WTC11 (cell line): Measurements from ENCODE around the gene MEP1A. TPM values are rescaled to one million over a fixed set of nuclear protein-coding genes. Genes with fewer than 3 reads are reported as not detected.

Source experiments
- ATAC-seq: fragments of 200-7000 bp; cut with Tn5 transposase; 2 replicates; pipeline ENCODE4 v1.10.0; 2021; ENCODE audit warnings: mild to moderate bottlenecking, moderate library complexity
- CTCF ChIA-PET: fragments of 300-600 bp; sonication (Branson Sonifier 250); formaldehyde crosslinking; loops from one replicate; lab custom pipeline; 2021; ENCODE audit warnings: antibody characterized with exemption; lab: Charles Lee
- POLR2A ChIA-PET: fragments of 350-600 bp; sonication (Branson Sonifier 250); formaldehyde crosslinking; loops from one replicate; lab custom pipeline; 2021; ENCODE audit warnings: antibody characterized with exemption; lab: Charles Lee
- DNase-seq: peaks from one replicate; pipeline ENCODE4 v3.0.0; 2021; ENCODE audit warnings: low spot score
- H3K27ac Mint-ChIP-seq: 2 replicates; pipeline ENCODE4 v1.8.0; 2021; ENCODE audit warnings: mixed read lengths
- H3K27me3 Mint-ChIP-seq: 2 replicates; pipeline ENCODE4 v1.8.0; 2021; ENCODE audit warnings: low read depth, mild to moderate bottlenecking, moderate library complexity, mixed read lengths
- H3K36me3 Mint-ChIP-seq: 2 replicates; pipeline ENCODE4 v1.8.0; 2021; ENCODE audit warnings: mixed read lengths
- H3K4me1 Mint-ChIP-seq: 2 replicates; pipeline ENCODE4 v1.8.0; 2022; ENCODE audit warnings: mixed read lengths
- H3K4me3 Mint-ChIP-seq: 2 replicates; pipeline ENCODE4 v1.8.0; 2021; ENCODE audit warnings: mild to moderate bottlenecking, moderate library complexity, mixed read lengths
- H3K9me3 Mint-ChIP-seq: 2 replicates; pipeline ENCODE4 v1.8.0; 2021; ENCODE audit warnings: mixed read lengths
- CBFB ChIP-seq: sonication (generic); formaldehyde crosslinking; IDR thresholded peaks from 2 replicates; pipeline ENCODE4 v1.8.1; 2022; ENCODE audit warnings: mild to moderate bottlenecking, low read depth, missing genetic modification reagents
- FOXJ3 ChIP-seq: sonication (generic); formaldehyde crosslinking; IDR thresholded peaks from 2 replicates; pipeline ENCODE4 v1.9.0; 2021; ENCODE audit warnings: missing genetic modification reagents, mild to moderate bottlenecking, borderline replicate concordance
- FOXK1 ChIP-seq: sonication (generic); formaldehyde crosslinking; IDR thresholded peaks from 2 replicates; pipeline ENCODE4 v1.8.0; 2022; ENCODE audit warnings: mild to moderate bottlenecking, moderate library complexity, missing genetic modification reagents
- FOXP1 ChIP-seq: sonication (generic); formaldehyde crosslinking; IDR thresholded peaks from 2 replicates; pipeline ENCODE4 v1.8.0; 2022; ENCODE audit warnings: missing genetic modification reagents, mild to moderate bottlenecking, moderate library complexity, borderline replicate concordance
- HMGA2 ChIP-seq: fragments of 250-450 bp; sonication (Bioruptor Pico); IDR thresholded peaks from 2 replicates; pipeline ENCODE4 v1.4.0; 2021; ENCODE audit warnings: mild to moderate bottlenecking, moderate library complexity
- JUN ChIP-seq: sonication (generic); formaldehyde crosslinking; IDR thresholded peaks from 2 replicates; pipeline ENCODE4 v1.8.0; 2023; ENCODE audit warnings: mild to moderate bottlenecking, missing genetic modification reagents
- NFATC4 ChIP-seq: fragments of 250-450 bp; sonication (Bioruptor Pico); IDR thresholded peaks from 2 replicates; pipeline ENCODE4 v1.9.0; 2021; ENCODE audit warnings: mild to moderate bottlenecking
- TP53 ChIP-seq: sonication (generic); formaldehyde crosslinking; IDR thresholded peaks from 2 replicates; pipeline ENCODE4 v1.8.1; 2023; ENCODE audit warnings: mild to moderate bottlenecking, missing genetic modification reagents
- ZMAT4 ChIP-seq: fragments of 250-450 bp; sonication (Bioruptor Pico); IDR thresholded peaks from 2 replicates; pipeline ENCODE4 v1.9.0; 2021; ENCODE audit warnings: mild to moderate bottlenecking
- ZNF219 ChIP-seq: sonication (generic); formaldehyde crosslinking; IDR thresholded peaks from 2 replicates; pipeline ENCODE4 v1.8.0; 2023; ENCODE audit warnings: missing genetic modification reagents, mild to moderate bottlenecking, borderline replicate concordance
- ZNF232 ChIP-seq: sonication (generic); formaldehyde crosslinking; IDR thresholded peaks from 2 replicates; pipeline ENCODE4 v1.8.0; 2022; ENCODE audit warnings: mild to moderate bottlenecking, missing genetic modification reagents
- ZNF263 ChIP-seq: sonication (generic); formaldehyde crosslinking; IDR thresholded peaks from 2 replicates; pipeline ENCODE4 v1.8.1; 2022; ENCODE audit warnings: low read depth, mild to moderate bottlenecking, moderate library complexity, missing genetic modification reagents
- ZNF423 ChIP-seq: fragments of 250-450 bp; sonication (Bioruptor Pico); IDR thresholded peaks from 2 replicates; pipeline ENCODE4 v2.1.2; 2022; ENCODE audit warnings: mild to moderate bottlenecking, moderate library complexity
- total RNA-seq: library from RNA; stranded (reverse); gene quantifications from 3 replicates; pipeline ENCODE4 v1.2.3, GENCODE V29; 2021
- TF ChIP-seq, protein P1 (sequence below): sonication (generic); formaldehyde crosslinking; IDR thresholded peaks from 2 replicates; pipeline ENCODE4 v1.8.0; 2023; ENCODE audit warnings: missing genetic modification reagents, mild to moderate bottlenecking, borderline replicate concordance
- TF ChIP-seq, protein P2 (sequence below): fragments of 200-600 bp; IDR thresholded peaks from 2 replicates; pipeline ENCODE4 v1.8.0; 2022; ENCODE audit warnings: antibody characterized with exemption
- TF ChIP-seq, protein P3 (sequence below): fragments of 250-450 bp; sonication (Bioruptor Pico); IDR thresholded peaks from 2 replicates; pipeline ENCODE4 v1.8.0; 2021; ENCODE audit warnings: mild to moderate bottlenecking
- TF ChIP-seq, protein P4 (sequence below): sonication (generic); formaldehyde crosslinking; IDR thresholded peaks from 2 replicates; pipeline ENCODE4 v1.8.1; 2023; ENCODE audit warnings: mild to moderate bottlenecking, missing genetic modification reagents

MEP1A gene
- total RNA-seq, 1 experiment from 2014 or later = 0.09 TPM

DNA sequence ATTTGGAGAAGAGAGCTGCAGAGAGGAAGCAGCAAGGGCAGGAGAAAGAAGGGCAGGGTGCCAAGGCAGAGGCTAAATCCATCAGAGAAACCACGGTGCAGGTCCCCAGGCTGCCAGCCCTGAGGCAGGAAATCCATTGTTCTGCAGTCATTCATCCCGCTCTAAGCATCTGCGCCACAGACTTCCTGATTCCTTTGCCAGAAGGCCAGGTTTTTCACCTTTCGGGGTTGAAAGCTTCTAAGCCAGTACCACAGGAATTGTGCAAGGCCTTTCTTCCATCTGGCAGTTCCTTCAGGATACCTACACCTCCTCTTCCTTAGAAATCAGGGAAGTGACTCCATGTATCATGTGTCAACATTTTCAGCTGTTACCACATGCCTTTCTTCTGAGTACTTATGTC lies 82.9 kb downstream of the MEP1A start:
- no peak overlapping the region for H3K4me3 Mint-ChIP-seq
- TF ChIP-seq, protein P1, sequence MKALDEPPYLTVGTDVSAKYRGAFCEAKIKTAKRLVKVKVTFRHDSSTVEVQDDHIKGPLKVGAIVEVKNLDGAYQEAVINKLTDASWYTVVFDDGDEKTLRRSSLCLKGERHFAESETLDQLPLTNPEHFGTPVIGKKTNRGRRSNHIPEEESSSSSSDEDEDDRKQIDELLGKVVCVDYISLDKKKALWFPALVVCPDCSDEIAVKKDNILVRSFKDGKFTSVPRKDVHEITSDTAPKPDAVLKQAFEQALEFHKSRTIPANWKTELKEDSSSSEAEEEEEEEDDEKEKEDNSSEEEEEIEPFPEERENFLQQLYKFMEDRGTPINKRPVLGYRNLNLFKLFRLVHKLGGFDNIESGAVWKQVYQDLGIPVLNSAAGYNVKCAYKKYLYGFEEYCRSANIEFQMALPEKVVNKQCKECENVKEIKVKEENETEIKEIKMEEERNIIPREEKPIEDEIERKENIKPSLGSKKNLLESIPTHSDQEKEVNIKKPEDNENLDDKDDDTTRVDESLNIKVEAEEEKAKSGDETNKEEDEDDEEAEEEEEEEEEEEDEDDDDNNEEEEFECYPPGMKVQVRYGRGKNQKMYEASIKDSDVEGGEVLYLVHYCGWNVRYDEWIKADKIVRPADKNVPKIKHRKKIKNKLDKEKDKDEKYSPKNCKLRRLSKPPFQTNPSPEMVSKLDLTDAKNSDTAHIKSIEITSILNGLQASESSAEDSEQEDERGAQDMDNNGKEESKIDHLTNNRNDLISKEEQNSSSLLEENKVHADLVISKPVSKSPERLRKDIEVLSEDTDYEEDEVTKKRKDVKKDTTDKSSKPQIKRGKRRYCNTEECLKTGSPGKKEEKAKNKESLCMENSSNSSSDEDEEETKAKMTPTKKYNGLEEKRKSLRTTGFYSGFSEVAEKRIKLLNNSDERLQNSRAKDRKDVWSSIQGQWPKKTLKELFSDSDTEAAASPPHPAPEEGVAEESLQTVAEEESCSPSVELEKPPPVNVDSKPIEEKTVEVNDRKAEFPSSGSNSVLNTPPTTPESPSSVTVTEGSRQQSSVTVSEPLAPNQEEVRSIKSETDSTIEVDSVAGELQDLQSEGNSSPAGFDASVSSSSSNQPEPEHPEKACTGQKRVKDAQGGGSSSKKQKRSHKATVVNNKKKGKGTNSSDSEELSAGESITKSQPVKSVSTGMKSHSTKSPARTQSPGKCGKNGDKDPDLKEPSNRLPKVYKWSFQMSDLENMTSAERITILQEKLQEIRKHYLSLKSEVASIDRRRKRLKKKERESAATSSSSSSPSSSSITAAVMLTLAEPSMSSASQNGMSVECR = no peak
- no peak for TF ChIP-seq NFATC4 (CRISPR knock-in tag)
- TF ChIP-seq FOXK1 = no peak
- TF ChIP-seq ZNF423 (CRISPR knock-in tag) = no peak
- no peak for TF ChIP-seq JUN
- TF ChIP-seq FOXJ3 (CRISPR knock-in tag) = no peak
- no peak for TF ChIP-seq ZNF219 (CRISPR knock-in tag)
- no peak for TF ChIP-seq FOXP1 (CRISPR knock-in tag)
- no peak for TF ChIP-seq ZNF263
- no peak for TF ChIP-seq TP53 (CRISPR knock-in tag)
- TF ChIP-seq, protein P2, sequence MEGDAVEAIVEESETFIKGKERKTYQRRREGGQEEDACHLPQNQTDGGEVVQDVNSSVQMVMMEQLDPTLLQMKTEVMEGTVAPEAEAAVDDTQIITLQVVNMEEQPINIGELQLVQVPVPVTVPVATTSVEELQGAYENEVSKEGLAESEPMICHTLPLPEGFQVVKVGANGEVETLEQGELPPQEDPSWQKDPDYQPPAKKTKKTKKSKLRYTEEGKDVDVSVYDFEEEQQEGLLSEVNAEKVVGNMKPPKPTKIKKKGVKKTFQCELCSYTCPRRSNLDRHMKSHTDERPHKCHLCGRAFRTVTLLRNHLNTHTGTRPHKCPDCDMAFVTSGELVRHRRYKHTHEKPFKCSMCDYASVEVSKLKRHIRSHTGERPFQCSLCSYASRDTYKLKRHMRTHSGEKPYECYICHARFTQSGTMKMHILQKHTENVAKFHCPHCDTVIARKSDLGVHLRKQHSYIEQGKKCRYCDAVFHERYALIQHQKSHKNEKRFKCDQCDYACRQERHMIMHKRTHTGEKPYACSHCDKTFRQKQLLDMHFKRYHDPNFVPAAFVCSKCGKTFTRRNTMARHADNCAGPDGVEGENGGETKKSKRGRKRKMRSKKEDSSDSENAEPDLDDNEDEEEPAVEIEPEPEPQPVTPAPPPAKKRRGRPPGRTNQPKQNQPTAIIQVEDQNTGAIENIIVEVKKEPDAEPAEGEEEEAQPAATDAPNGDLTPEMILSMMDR = no peak
- no peak for TF ChIP-seq CBFB
- no peak for TF ChIP-seq HMGA2
- TF ChIP-seq, protein P3, sequence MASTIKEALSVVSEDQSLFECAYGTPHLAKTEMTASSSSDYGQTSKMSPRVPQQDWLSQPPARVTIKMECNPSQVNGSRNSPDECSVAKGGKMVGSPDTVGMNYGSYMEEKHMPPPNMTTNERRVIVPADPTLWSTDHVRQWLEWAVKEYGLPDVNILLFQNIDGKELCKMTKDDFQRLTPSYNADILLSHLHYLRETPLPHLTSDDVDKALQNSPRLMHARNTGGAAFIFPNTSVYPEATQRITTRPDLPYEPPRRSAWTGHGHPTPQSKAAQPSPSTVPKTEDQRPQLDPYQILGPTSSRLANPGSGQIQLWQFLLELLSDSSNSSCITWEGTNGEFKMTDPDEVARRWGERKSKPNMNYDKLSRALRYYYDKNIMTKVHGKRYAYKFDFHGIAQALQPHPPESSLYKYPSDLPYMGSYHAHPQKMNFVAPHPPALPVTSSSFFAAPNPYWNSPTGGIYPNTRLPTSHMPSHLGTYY (CRISPR knock-in tag) = no peak
- TF ChIP-seq, protein P4, sequence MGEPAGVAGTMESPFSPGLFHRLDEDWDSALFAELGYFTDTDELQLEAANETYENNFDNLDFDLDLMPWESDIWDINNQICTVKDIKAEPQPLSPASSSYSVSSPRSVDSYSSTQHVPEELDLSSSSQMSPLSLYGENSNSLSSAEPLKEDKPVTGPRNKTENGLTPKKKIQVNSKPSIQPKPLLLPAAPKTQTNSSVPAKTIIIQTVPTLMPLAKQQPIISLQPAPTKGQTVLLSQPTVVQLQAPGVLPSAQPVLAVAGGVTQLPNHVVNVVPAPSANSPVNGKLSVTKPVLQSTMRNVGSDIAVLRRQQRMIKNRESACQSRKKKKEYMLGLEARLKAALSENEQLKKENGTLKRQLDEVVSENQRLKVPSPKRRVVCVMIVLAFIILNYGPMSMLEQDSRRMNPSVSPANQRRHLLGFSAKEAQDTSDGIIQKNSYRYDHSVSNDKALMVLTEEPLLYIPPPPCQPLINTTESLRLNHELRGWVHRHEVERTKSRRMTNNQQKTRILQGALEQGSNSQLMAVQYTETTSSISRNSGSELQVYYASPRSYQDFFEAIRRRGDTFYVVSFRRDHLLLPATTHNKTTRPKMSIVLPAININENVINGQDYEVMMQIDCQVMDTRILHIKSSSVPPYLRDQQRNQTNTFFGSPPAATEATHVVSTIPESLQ (CRISPR knock-in tag) = no peak
- no peak for TF ChIP-seq ZMAT4 (CRISPR knock-in tag)
- peaks cover 26% of the 10 kb centered on the region for H3K4me1 Mint-ChIP-seq
- no peaks in the 10 kb centered on the region for H3K36me3 Mint-ChIP-seq
- peak; percentile 95 for ATAC-seq
- H3K9me3 Mint-ChIP-seq = no peaks in the 10 kb centered on the region
- POLR2A ChIA-PET = no interaction called here
- peak; percentile 20 for DNase-seq
- peak overlapping the region; percentile 83 for H3K27ac Mint-ChIP-seq
- no peaks in the 10 kb centered on the region for H3K27me3 Mint-ChIP-seq
- CTCF ChIA-PET = interaction anchor here (1.3 kb wide), 1 partner anchor 27 kb away, joined by 3 read pairs; no protein-coding TSS in a partner anchor

GRCh38 chr6:46879003-46879402 lies 85.8 kb downstream of the MEP1A start:
- H3K27me3 Mint-ChIP-seq = no peaks in the 10 kb centered on the region
- peaks cover 25% of the 10 kb centered on the region for H3K4me1 Mint-ChIP-seq
- CTCF ChIA-PET = no interaction called here
- TF ChIP-seq ZNF232 (CRISPR knock-in tag) = no peak
- peak; percentile 99 for TF ChIP-seq HMGA2
- POLR2A ChIA-PET = interaction anchor here (1.0 kb wide), 1 partner anchor 13 kb away, joined by 3 read pairs; no protein-coding TSS in a partner anchor
- DNase-seq (no peak), ATAC-seq (no peak)
- no peaks in the 10 kb centered on the region for H3K36me3 Mint-ChIP-seq
- H3K4me3 Mint-ChIP-seq = no peak overlapping the region
- no peak overlapping the region for H3K27ac Mint-ChIP-seq
- no peaks in the 10 kb centered on the region for H3K9me3 Mint-ChIP-seq
